GM12864 (cell line): ENCODE data around the gene PGGHG.

Experiments used
- DNase-seq: peaks from one replicate; pipeline ENCODE4 v3.0.0-alpha.2; 2011; ENCODE audit warnings: low read depth
- H3K4me3 ChIP-seq: 2 replicates; pipeline ENCODE4 v1.5.1; 2011; ENCODE audit warnings: mild to moderate bottlenecking, low read depth, low read length, control low read depth
- CTCF ChIP-seq: IDR thresholded peaks from 2 replicates; pipeline ENCODE4 v1.5.1; 2011; ENCODE audit warnings: low read depth, mild to moderate bottlenecking, moderate library complexity, low read length, control low read depth, inconsistent platforms; ENCODE audit errors: missing control alignments

The PGGHG gene

GRCh38 chr11:287821-288477 lies 977 bp upstream of the PGGHG start:
- H3K4me3 ChIP-seq, result peak overlapping the region; percentile 41
- no peak for TF ChIP-seq CTCF
- no peak for DNase-seq

GRCh38 chr11:289398-289711 lies 429 bp downstream of the PGGHG start:
- no peak for DNase-seq
- H3K4me3 ChIP-seq, result peak overlapping the region; percentile 14; the same call in 1 of the 2 replicates
- TF ChIP-seq CTCF, result no peak

- TF ChIP-seq CTCF, result no peak
- DNase-seq, result no peak
- H3K4me3 ChIP-seq, result no peak overlapping the region; the same call in 1 of the 2 replicates
Measured at GRCh38 chr11:289712-290620, 1.0 kb downstream of the PGGHG start.

- H3K4me3 ChIP-seq, result no peak overlapping the region
- DNase-seq, result no peak
- no peak for TF ChIP-seq CTCF
Measured at GRCh38 chr11:290621-291231, 1.8 kb downstream of the PGGHG start.

GRCh38 chr11:291281-292210 lies 2.6 kb downstream of the PGGHG start:
- DNase-seq, result no peak
- no peak for TF ChIP-seq CTCF
- no peak overlapping the region for H3K4me3 ChIP-seq
